Measurements from ENCODE around the gene ERN1. TPM values are rescaled to one million over a fixed set of nuclear protein-coding genes. Genes with fewer than 3 reads are reported as not detected.

ERN1 gene
- total RNA-seq, 1 donor from 2014 or later, result 9.3 TPM

DNA sequence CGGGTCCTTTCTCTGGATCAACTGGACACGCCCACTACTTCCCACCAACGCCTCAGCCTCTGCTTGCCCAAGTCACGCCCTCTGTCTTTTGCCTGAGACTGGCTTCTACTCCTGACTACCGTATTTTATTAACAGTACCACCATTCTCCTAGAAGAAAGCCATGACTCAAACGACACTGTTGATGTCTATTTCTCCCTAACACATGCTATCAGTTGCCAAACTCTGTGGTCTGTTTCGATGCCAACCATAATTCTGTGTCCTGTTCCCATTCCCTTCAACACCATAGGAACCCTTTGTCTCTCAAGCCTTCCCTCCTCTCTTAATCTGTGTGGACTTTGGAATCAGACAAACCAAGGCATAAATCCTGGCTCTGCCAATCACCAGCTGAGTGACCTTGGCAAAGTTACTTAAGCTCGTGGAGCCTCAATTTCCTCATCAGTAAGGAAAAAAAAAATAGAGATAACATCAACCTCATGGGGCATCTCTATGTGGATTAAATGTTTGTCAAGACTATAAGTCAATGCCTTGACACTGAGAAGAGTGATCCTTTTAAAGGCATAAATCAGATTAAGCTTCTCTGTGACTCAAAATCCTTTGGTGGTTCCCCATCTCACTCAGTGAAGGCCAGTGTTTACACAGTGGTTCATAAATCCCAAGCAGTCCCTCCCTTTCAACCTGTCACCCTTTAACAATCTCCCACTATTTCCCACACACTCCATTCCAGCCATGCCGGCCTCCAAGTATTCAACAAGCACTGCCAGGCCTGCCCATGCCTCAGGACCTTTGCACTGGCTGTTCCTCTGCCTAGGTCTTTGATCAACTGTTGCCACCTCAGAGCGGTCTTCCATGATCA lies 45.6 kb downstream of the ERN1 start:
- no peak for DNase-seq

DNA sequence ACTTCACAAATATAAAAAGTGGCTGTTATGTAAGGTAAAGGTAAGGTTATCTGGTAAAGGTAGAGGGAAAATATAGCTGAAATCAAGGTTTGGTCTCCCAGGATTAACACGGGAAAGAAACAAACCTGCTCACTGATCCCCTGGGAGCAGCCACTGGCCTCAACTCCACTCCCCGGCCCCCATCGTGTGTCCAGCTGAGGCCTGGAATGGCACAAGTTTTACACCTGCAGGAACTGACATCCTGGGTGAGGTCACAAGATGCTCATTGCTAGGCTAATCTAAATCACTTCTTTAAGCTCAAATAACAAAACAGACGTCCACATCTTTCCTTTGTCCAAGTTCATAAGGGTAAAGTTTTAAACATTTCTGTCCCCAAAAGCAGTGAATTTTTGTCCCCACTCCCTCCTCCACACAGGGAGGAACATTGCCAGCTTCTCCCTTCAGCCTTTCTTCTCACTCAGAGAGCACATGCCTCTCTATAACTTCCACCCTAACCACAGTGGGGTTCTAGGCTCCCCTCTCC lies 46.3 kb downstream of the ERN1 start:
- peaks cover 36% of the 10 kb centered on the region for H3K4me1 ChIP-seq
- H3K27ac ChIP-seq (replicated peaks), result no peak overlapping the region
- DNase-seq, result no peak
- no peaks in the 10 kb centered on the region for H3K9me3 ChIP-seq (replicated peaks)
- no peaks in the 10 kb centered on the region for H3K27me3 ChIP-seq (ENCODE audit: low read depth)
- H3K36me3 ChIP-seq, result peaks cover 9% of the 10 kb centered on the region
- TF ChIP-seq, protein P1, sequence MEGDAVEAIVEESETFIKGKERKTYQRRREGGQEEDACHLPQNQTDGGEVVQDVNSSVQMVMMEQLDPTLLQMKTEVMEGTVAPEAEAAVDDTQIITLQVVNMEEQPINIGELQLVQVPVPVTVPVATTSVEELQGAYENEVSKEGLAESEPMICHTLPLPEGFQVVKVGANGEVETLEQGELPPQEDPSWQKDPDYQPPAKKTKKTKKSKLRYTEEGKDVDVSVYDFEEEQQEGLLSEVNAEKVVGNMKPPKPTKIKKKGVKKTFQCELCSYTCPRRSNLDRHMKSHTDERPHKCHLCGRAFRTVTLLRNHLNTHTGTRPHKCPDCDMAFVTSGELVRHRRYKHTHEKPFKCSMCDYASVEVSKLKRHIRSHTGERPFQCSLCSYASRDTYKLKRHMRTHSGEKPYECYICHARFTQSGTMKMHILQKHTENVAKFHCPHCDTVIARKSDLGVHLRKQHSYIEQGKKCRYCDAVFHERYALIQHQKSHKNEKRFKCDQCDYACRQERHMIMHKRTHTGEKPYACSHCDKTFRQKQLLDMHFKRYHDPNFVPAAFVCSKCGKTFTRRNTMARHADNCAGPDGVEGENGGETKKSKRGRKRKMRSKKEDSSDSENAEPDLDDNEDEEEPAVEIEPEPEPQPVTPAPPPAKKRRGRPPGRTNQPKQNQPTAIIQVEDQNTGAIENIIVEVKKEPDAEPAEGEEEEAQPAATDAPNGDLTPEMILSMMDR (IDR thresholded peaks at IDR 0.05; ENCODE audit: borderline replicate concordance), result no peak
- intact Hi-C loops (cut with micrococcal nuclease), result no loop called here
- H3K4me3 ChIP-seq, result no peak overlapping the region

More for the DNA sequence above, 45.6 kb downstream of the ERN1 start:
- intact Hi-C loops (cut with micrococcal nuclease), result no loop called here
- Histone ChIP-seq H3K27me3 (ENCODE audit: low read depth) (no peaks in the 10 kb centered on the region), H3K36me3 (peaks cover 3% of the 10 kb centered on the region), H3K27ac (replicated peaks) (no peak overlapping the region), H3K4me1 (peaks cover 36% of the 10 kb centered on the region), H3K9me3 (replicated peaks) (no peaks in the 10 kb centered on the region), H3K4me3 (no peak overlapping the region)
- TF ChIP-seq, protein P1 (IDR thresholded peaks at IDR 0.05; ENCODE audit: borderline replicate concordance), result no peak

DNA sequence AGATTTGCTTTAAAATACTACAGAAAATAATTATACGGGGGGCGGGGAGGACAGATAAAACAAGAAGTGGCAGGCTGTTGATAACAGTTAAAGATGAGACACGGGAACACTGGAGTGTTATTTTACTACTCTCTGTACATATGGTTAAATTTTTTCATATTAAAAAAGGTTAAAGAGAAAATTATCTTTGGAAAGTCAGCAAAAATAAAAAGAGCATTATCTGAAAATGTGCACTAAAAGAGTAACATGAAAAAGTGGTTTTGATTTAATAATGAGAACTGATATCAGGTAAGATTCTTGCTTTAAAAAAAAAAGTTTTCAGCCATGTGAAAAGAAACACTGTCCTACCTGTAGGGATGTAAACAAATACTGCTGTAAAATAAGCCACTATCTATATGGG lies 46.9 kb downstream of the ERN1 start:
- Histone ChIP-seq H3K27ac (replicated peaks) (no peak overlapping the region), H3K9me3 (replicated peaks) (no peaks in the 10 kb centered on the region), H3K27me3 (ENCODE audit: low read depth) (no peaks in the 10 kb centered on the region), H3K4me3 (no peak overlapping the region), H3K4me1 (peaks cover 36% of the 10 kb centered on the region), H3K36me3 (peaks cover 13% of the 10 kb centered on the region)
- DNase-seq, result no peak
- intact Hi-C loops (cut with micrococcal nuclease), result no loop called here
- TF ChIP-seq, protein P1 (IDR thresholded peaks at IDR 0.05; ENCODE audit: borderline replicate concordance), result no peak

DNA sequence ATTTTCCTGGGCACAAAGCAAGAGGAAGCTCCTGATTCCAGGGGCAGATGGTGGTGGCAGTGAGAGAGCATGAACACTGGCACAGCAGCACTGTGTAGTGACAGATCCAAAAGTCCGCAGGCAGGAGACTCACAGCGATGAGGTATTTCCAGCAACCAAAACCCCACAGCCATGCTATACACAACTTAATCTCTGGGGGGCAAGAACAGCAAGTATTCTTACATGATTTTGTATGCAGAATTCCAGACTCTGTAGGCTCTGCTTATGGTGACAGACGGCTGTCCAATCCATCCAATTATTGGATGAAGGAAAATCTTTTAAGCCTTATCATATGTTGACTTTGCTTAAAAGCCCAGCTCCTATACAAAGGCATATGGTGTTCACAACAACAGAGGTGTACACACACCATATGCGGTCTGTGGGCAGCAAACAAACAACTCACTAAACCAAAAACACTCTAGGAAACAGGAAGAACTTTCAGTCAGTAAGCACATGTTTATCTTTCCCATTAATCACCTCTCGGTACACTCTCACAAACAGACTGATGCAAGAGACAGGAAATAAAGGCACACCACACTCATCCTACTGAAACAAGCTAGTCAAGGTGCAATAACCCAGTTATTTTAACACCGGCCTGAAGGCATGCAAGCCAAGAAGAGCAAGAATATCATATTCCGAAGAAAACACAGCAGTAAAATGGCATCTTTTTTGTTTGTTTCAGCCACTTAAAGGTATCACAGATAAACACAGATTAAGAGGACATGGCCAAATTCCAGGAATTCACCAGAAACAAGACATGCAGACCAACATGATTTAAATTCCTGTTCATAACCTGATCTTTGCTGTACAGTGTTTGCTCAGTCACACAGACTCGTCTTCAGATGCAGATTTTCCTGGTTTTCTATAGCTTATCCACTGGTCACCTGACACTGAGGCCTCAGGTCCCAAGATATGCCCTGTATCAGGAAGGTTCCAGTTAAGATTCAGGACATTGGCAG lies 47.8 kb downstream of the ERN1 start:
- Histone ChIP-seq H3K27ac (replicated peaks) (no peak overlapping the region), H3K4me1 (peaks cover 36% of the 10 kb centered on the region), H3K36me3 (peaks cover 20% of the 10 kb centered on the region), H3K4me3 (no peak overlapping the region), H3K27me3 (ENCODE audit: low read depth) (no peaks in the 10 kb centered on the region), H3K9me3 (replicated peaks) (no peaks in the 10 kb centered on the region)
- intact Hi-C loops (cut with micrococcal nuclease), result no loop called here
- TF ChIP-seq, protein P1 (IDR thresholded peaks at IDR 0.05; ENCODE audit: borderline replicate concordance), result no peak
- DNase-seq, result no peak

DNA sequence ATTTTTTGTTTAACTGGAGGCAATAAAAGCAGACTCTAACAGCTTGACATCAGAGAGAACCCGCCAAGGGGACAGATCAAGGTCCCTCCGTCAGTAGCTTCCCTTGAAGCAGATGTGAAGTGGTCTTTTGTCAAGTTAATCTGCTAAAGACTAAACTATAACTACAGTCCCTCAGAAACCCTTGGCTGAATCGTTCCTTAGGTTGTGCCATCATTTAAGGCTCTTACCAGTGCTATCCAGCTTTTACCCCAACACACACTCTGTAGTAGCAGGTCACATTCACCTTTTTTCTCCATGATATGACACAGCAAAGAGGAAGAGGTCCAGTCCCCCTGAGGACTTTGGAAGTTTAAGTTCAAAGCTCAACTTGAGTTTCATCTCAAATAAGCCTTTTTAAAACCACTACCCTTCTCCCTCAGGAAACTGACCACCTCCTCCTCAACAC lies 49.7 kb downstream of the ERN1 start:
- Histone ChIP-seq H3K9me3 (replicated peaks) (no peaks in the 10 kb centered on the region), H3K4me1 (peaks cover 32% of the 10 kb centered on the region), H3K36me3 (peaks cover 20% of the 10 kb centered on the region), H3K27ac (replicated peaks) (no peak overlapping the region), H3K4me3 (no peak overlapping the region), H3K27me3 (ENCODE audit: low read depth) (no peaks in the 10 kb centered on the region)
- DNase-seq, result no peak
- TF ChIP-seq, protein P1 (IDR thresholded peaks at IDR 0.05; ENCODE audit: borderline replicate concordance), result no peak
- intact Hi-C loops (cut with micrococcal nuclease), result no loop called here

All from left ventricle myocardium inferior (tissue), 1 donor.